ENCODE data around the gene IFI6.
"Not testable (repeated sequence)": the region's sequence is repeated elsewhere in the genome, so short reads cannot be mapped to it uniquely, and the experiment has no call there.

Gene IFI6

GRCh38 chr1:27671964-27672749 lies at the start of gene IFI6:
IFI6 (minus strand) TSS chr1:27672192; CDS start chr1:27669314, 2,878 bp downstream.
- DNase-seq: peak; percentile 90

GRCh38 chr1:27719286-27720251 lies 47.6 kb upstream of the IFI6 start:
- peak; percentile 10 for DNase-seq

GRCh38 chr1:27716262-27716895 lies 44.4 kb upstream of the IFI6 start:
- DNase-seq: peak; percentile 17

GRCh38 chr1:27713869-27714513 lies 42.0 kb upstream of the IFI6 start:
- DNase-seq: no peak

- DNase-seq: no peak
Observed at GRCh38 chr1:27713139-27713725, 41.2 kb upstream of the IFI6 start.

GRCh38 chr1:27710574-27710973 lies 38.6 kb upstream of the IFI6 start:
- DNase-seq: no peak

- no peak for DNase-seq
Observed at GRCh38 chr1:27705545-27705944, 33.6 kb upstream of the IFI6 start.

GRCh38 chr1:27704958-27705357 lies 33.0 kb upstream of the IFI6 start:
- DNase-seq: no peak

- DNase-seq: not testable (repeated sequence)
Observed at GRCh38 chr1:27696835-27697234, 24.8 kb upstream of the IFI6 start.

- DNase-seq: peak; percentile 29
Observed at GRCh38 chr1:27690183-27690582, 18.2 kb upstream of the IFI6 start.

GRCh38 chr1:27689423-27690173 lies 17.6 kb upstream of the IFI6 start:
- DNase-seq: peak; percentile 15

GRCh38 chr1:27687906-27688305 lies 15.9 kb upstream of the IFI6 start:
- DNase-seq: no peak

GRCh38 chr1:27686223-27686990 lies 14.4 kb upstream of the IFI6 start:
- no peak for DNase-seq

- no peak for DNase-seq
Observed at GRCh38 chr1:27684176-27684575, 12.2 kb upstream of the IFI6 start.

GRCh38 chr1:27682351-27682944 lies 10.5 kb upstream of the IFI6 start:
- DNase-seq: no peak

- DNase-seq: not testable (repeated sequence)
Observed at GRCh38 chr1:27681580-27681979, 9.6 kb upstream of the IFI6 start.

GRCh38 chr1:27680225-27680791 lies 8.3 kb upstream of the IFI6 start:
- not testable (repeated sequence) for DNase-seq

- DNase-seq: no peak
Observed at GRCh38 chr1:27678747-27679146, 6.8 kb upstream of the IFI6 start.

GRCh38 chr1:27676410-27676809 lies 4.4 kb upstream of the IFI6 start:
- no peak for DNase-seq

GRCh38 chr1:27672750-27673112 lies 739 bp upstream of the IFI6 start:
- no peak for DNase-seq
